K562 (cell line): Measurements from ENCODE around the gene KIF26A. TPM values are rescaled to one million over a fixed set of nuclear protein-coding genes. Genes with fewer than 3 reads are reported as not detected.

Source experiments
- ATAC-seq: fragments of 200-7000 bp; cut with Tn5 transposase; 3 replicates; pipeline ENCODE4 v1.9.1; 2020; ENCODE audit warnings: moderate library complexity
- BruUV-seq: library from RNA; stranded (reverse); fragments of 400-500 nt; replicated peaks from 2 replicates; lab custom pipeline; 2021; lab: Mats Ljungman, UMichigan
- CTCF ChIA-PET: fragments of 300-600 bp; formaldehyde crosslinking; extraction: SDS; loops from one replicate; lab custom pipeline; 2021; ENCODE audit warnings: low intra/inter-chr PET ratio; lab: Yijun Ruan, JAX
- POLR2A ChIA-PET: fragments of 300-600, 350-650 bp; sonication (Branson Sonifier 250); formaldehyde crosslinking; extraction: SDS; loops from one replicate; lab custom pipeline; 2021; ENCODE audit warnings: antibody characterized with exemption, inconsistent platforms; lab: Yijun Ruan, JAX
- DNase-seq, 4 experiments: peaks; one replicate each; pipeline versions ENCODE4 v3.0.0 to v3.0.0-alpha.2; 2011 to 2018; ENCODE audit warnings: low spot score in 3 of 4, mixed read lengths in 3 of 4; ENCODE audit errors: extremely low read depth in 1 of 4
- FAIRE-seq: peaks from 2 replicates; lab custom pipeline; 2011; peaks lifted over from hg19 to GRCh38; lab: Jason Lieb, UNC
- H2AFZ ChIP-seq: 2 replicates; pipeline ENCODE4 v1.6.0; 2011; ENCODE audit warnings: low read depth, low read length, control low read depth, inconsistent platforms
- H3K27ac ChIP-seq: fragments of 200-600 bp; 3 replicates; pipeline ENCODE4 v1.8.0; 2011; ENCODE audit warnings: low read depth, mild to moderate bottlenecking, control low read depth, inconsistent platforms, low read length, moderate library complexity, mixed read lengths; ENCODE audit errors: extremely low read depth
- H3K27me3 ChIP-seq, 2 experiments: fragments of 300-600 bp in 1 of 2; 2 replicates in 1 of 2; 3 replicates in 1 of 2; pipeline versions ENCODE4 v1.6.0 to v1.8.0; 2011; ENCODE audit warnings: inconsistent platforms in 2 of 2, low read length in 2 of 2, mild to moderate bottlenecking in 1 of 2, mixed read lengths in 1 of 2, moderate library complexity in 1 of 2; ENCODE audit not compliant: control insufficient read depth in 2 of 2, insufficient read depth in 2 of 2
- H3K36me3 ChIP-seq: fragments of 300-600 bp; 3 replicates; pipeline ENCODE4 v1.8.0; 2011; ENCODE audit warnings: mild to moderate bottlenecking, low read length, inconsistent platforms; ENCODE audit not compliant: control insufficient read depth, insufficient read depth
- H3K4me1 ChIP-seq, 2 experiments: fragments of 200-600 bp in 1 of 2; replicated peaks in 1 of 2; 2 replicates in 1 of 2; 3 replicates in 1 of 2; pipeline versions ENCODE4 v1.5.1 to v1.8.0; 2011; ENCODE audit warnings: inconsistent platforms in 2 of 2, low read length in 2 of 2, mild to moderate bottlenecking in 1 of 2, mixed read lengths in 1 of 2, moderate library complexity in 1 of 2; ENCODE audit not compliant: control insufficient read depth in 2 of 2, insufficient read depth in 2 of 2
- H3K4me2 ChIP-seq: 2 replicates; pipeline ENCODE4 v1.6.1; 2011; ENCODE audit warnings: low read length, control low read depth, inconsistent platforms, mixed read lengths; ENCODE audit not compliant: insufficient read depth
- H3K4me3 ChIP-seq: fragments of 200-600 bp; sonication (generic), shearing (Covaris generic); 2 replicates; pipeline ENCODE4 v1.5.1; 2016; ENCODE audit warnings: control low read depth, inconsistent platforms
- H3K79me2 ChIP-seq: fragments of 200-600 bp; 3 replicates; pipeline ENCODE4 v1.8.0; 2011; ENCODE audit warnings: low read length, inconsistent platforms; ENCODE audit not compliant: control insufficient read depth, insufficient read depth
- H3K9ac ChIP-seq, 2 experiments: 2 replicates each; pipeline versions ENCODE4 v1.6.0 to v1.6.1; 2011; ENCODE audit warnings: low read depth in 2 of 2, low read length in 2 of 2, control low read depth in 1 of 2, inconsistent platforms in 1 of 2, mild to moderate bottlenecking in 1 of 2, mixed read lengths in 1 of 2; ENCODE audit not compliant: insufficient read depth in 1 of 2
- H3K9me1 ChIP-seq: one replicate; pipeline ENCODE4 v1.6.0; 2011; ENCODE audit warnings: inconsistent platforms, mild to moderate bottlenecking, low read length, moderate library complexity; ENCODE audit not compliant: control insufficient read depth, insufficient read depth
- H3K9me3 ChIP-seq: replicated peaks from 2 replicates; pipeline ENCODE4 v1.5.1; 2011; ENCODE audit warnings: low read depth, low read length, inconsistent platforms; ENCODE audit not compliant: control insufficient read depth, insufficient read depth
- H4K20me1 ChIP-seq: replicated peaks from 2 replicates; pipeline ENCODE4 v1.6.1; 2011; ENCODE audit warnings: low read length, inconsistent platforms, mixed read lengths; ENCODE audit not compliant: control insufficient read depth, insufficient read depth
- CCAR2 ChIP-seq: fragments of 200-400 bp; formaldehyde crosslinking; IDR thresholded peaks from 2 replicates; pipeline ENCODE4 v1.6.1; 2017; ENCODE audit warnings: mild to moderate bottlenecking, low read depth, low read length
- ELF2 ChIP-seq: fragments of 250-450 bp; sonication (Bioruptor Pico); IDR thresholded peaks from 2 replicates; pipeline ENCODE4 v1.5.0; 2021; ENCODE audit warnings: mild to moderate bottlenecking
- ETV1 ChIP-seq: fragments of 450-650 bp; conservative IDR thresholded peaks from 2 replicates; pipeline ENCODE4 v1.6.1; 2016; ENCODE audit warnings: missing genetic modification characterization, control low read depth, low read depth, missing compliant biosample characterization
- GATA2 ChIP-seq: sonication (generic); formaldehyde crosslinking; IDR thresholded peaks from 2 replicates; pipeline ENCODE4 v1.4.0; 2020; ENCODE audit warnings: mild to moderate bottlenecking, missing genetic modification reagents
- MBD2 ChIP-seq: sonication (generic); IDR thresholded peaks from 2 replicates; pipeline ENCODE4 v1.6.1; 2016; ENCODE audit warnings: low read depth, borderline replicate concordance
- SOX6 ChIP-seq: fragments of 450-650 bp; IDR thresholded peaks from 2 replicates; pipeline ENCODE4 v1.6.1; 2014; ENCODE audit warnings: mild to moderate bottlenecking
- TAF15 ChIP-seq: fragments of 200-400 bp; formaldehyde crosslinking; IDR thresholded peaks from 2 replicates; pipeline ENCODE4 v1.6.1; 2017; ENCODE audit warnings: mild to moderate bottlenecking, low read depth, low read length, moderate library complexity
- TRIM28 ChIP-seq: fragments of 450-650 bp; IDR thresholded peaks from 2 replicates; pipeline ENCODE4 v1.6.1; 2017
- U2AF1 ChIP-seq: fragments of 200-400 bp; formaldehyde crosslinking; optimal IDR thresholded peaks from 2 replicates; pipeline ENCODE3; 2017; ENCODE audit warnings: mild to moderate bottlenecking, low read depth, low read length, moderate library complexity
- ZBED1 ChIP-seq: IDR thresholded peaks from 2 replicates; pipeline ENCODE4 v1.6.1; 2014
- ZNF24 ChIP-seq: fragments of 450-650 bp; IDR thresholded peaks from 2 replicates; pipeline ENCODE4 v1.6.1; 2016
- ZNF644 ChIP-seq: fragments of 200-800 bp; sonication (Bioruptor generic); IDR thresholded peaks from 2 replicates; pipeline ENCODE4 v1.6.1; 2016; ENCODE audit warnings: low read depth, missing genetic modification characterization, missing compliant biosample characterization
- ZNF785 ChIP-seq: fragments of 250-450 bp; sonication (Bioruptor Pico); IDR thresholded peaks from 2 replicates; pipeline ENCODE4 v1.4.0; 2020; ENCODE audit warnings: mild to moderate bottlenecking
- WGBS: fragments of 100-300 bp; shearing (Covaris generic); methylation state at CpG from one replicate; pipeline ENCODE4 v1.1.6; 2016; ENCODE audit warnings: low coverage, mixed read lengths; ENCODE audit not compliant: insufficient coverage; ENCODE audit errors: missing lambda C conversion rate; 5-methylcytosine and 5-hydroxymethylcytosine counted together
- in situ Hi-C: fragments of 300-500 bp; cut with MboI; formaldehyde crosslinking; loops from 4 replicates; pipeline ENCODE4 v1.15.0; 2018; ENCODE audit warnings: inconsistent platforms, mixed read lengths
- intact Hi-C: fragments of 100-400 bp; cut with micrococcal nuclease; formaldehyde crosslinking; loops from 2 replicates; pipeline ENCODE4 v1.14.2; 2022
- polyA plus RNA-seq, 8 experiments: library from polyadenylated mRNA; depleted of rRNA in 4 of 8; stranded (reverse) in 5 of 8; unstranded in 3 of 8; fragments of >200 nt; fragmentation: Nextera tagmentation in 2 of 8; fragmentation: Illumina TruSeq in 1 of 8; extraction: Ambion mirVana in 2 of 8; extraction: Trizol in 1 of 8; gene quantifications; 2 replicates each; pipeline versions ENCODE4 v1.2.1 to v1.2.3, GENCODE V29; 2011 to 2014; ENCODE audit warnings: inconsistent platforms in 1 of 8, missing spikeins in 1 of 8
- total RNA-seq, 7 experiments: library from RNA; depleted of rRNA in 6 of 7; stranded (reverse); fragments of >200 nt in 6 of 7; fragmentation: Illumina TruSeq in 2 of 7; extraction: Trizol in 2 of 7; gene quantifications; 2 replicates each; pipeline versions ENCODE4 v1.2.1 to v1.2.3, GENCODE V29; 2011 to 2021; ENCODE audit warnings: low replicate concordance in 1 of 7
- TF ChIP-seq, protein P1 (sequence below): fragments of 450-650 bp; IDR thresholded peaks from 2 replicates; pipeline ENCODE4 v1.6.1; 2016; ENCODE audit warnings: low read depth, mild to moderate bottlenecking, moderate library complexity
- TF ChIP-seq, protein P2 (sequence below): fragments of 450-650 bp; formaldehyde crosslinking; IDR thresholded peaks from 2 replicates; pipeline ENCODE4 v1.4.0; 2020; ENCODE audit warnings: mild to moderate bottlenecking, moderate library complexity
- TF ChIP-seq, protein P3 (sequence below): IDR thresholded peaks from 3 replicates; pipeline ENCODE4 v1.6.1; 2011; ENCODE audit warnings: borderline replicate concordance, mild to moderate bottlenecking, moderate library complexity; ENCODE audit not compliant: insufficient read length; ENCODE audit errors: extremely low read depth

The KIF26A gene
- total and polyA plus RNA-seq, 9 of the 15 experiments (the other 6 are each of a cell fraction or from before 2014, with no cell fraction given) = 0.04 TPM; not detected in 8

DNA sequence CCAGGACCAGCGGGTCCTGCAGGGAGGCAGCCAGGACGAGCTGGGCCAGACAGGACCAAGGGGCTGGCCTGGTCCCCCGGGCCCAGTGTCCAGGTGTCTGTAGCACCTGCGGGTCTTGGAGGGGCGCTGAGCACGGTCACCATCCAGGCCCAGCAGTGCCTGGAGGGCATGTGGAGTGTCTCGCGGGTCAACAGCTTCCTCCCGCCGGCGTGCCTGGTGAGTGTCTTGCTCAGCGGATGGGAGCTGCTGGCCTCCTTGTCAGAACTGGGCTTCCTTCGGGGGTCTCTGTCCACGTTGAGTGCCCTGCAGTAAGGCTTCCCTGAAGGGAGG lies 13.8 kb downstream of the KIF26A start (continued):
- TF ChIP-seq, protein P1, sequence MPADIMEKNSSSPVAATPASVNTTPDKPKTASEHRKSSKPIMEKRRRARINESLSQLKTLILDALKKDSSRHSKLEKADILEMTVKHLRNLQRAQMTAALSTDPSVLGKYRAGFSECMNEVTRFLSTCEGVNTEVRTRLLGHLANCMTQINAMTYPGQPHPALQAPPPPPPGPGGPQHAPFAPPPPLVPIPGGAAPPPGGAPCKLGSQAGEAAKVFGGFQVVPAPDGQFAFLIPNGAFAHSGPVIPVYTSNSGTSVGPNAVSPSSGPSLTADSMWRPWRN = no peak
- TF ChIP-seq TAF15 = no peak
- no peak for TF ChIP-seq TRIM28
- TF ChIP-seq SOX6 = no peak
- no peak for TF ChIP-seq GATA2 (CRISPR knock-in tag)

DNA sequence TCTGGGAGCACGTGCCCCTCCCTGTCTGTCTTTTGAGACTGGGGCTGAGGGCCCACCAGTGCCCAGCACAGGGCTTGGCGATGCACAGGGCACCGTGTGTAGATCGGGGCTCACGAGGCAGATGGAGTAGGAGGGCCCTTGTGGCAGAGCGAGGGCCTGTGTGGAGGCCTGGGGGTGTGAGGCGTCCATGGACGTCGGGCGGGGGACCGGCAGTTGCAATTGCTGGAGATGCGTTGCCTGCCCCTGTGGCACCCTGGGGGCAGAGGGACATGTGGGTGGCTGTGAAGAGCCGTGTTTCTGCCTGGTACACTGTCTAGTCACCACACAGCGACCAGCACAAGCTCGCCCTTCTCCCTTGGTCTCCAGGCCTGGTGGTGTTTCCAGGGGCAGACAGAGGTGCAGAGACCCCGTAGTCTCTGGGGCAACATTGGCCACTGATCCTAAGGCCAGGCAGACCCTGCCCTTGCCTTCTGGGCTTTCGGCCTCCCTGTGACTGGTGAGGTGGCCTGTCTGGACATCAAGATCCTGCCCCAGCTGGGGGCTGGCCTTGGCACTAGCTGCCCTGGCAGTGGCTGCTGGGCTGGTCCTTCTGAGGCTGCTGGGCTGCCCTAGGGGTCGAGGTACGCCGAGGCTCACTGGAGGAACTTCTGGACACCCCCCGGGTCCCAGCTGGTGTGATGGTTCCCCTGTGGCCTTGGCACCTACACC lies 14.5 kb downstream of the KIF26A start:
- Histone ChIP-seq H3K9me1 (no peaks in the 10 kb centered on the region), H3K4me2 (no peak overlapping the region), H3K27ac (no peak overlapping the region), H3K4me1 (peaks cover 0 to 39% of the 10 kb centered on the region in 2 experiments; a peak in 2 of 5 replicates), H3K9me3 (no peaks in the 10 kb centered on the region), H4K20me1 (no peaks in the 10 kb centered on the region), H3K27me3 (peaks cover 0 to 5% of the 10 kb centered on the region in 2 experiments; a peak in 1 of 5 replicates), H2AFZ (no peak overlapping the region), H3K79me2 (no peaks in the 10 kb centered on the region), H3K4me3 (no peak overlapping the region), H3K36me3 (no peaks in the 10 kb centered on the region), H3K9ac (no peak overlapping the region)
- WGBS = 4% methylated on average over 7 of the region's 21 CpGs
- in situ Hi-C loops = no loop called here
- intact Hi-C loops = no loop called here
- CTCF ChIA-PET = no interaction called here
- no peak for TF ChIP-seq CCAR2
- no peak for TF ChIP-seq ETV1 (tag)
- TF ChIP-seq ZNF24 = no peak
- no peak for TF ChIP-seq ELF2
- TF ChIP-seq MBD2 = no peak
- TF ChIP-seq U2AF1 = no peak
- TF ChIP-seq, protein P2, sequence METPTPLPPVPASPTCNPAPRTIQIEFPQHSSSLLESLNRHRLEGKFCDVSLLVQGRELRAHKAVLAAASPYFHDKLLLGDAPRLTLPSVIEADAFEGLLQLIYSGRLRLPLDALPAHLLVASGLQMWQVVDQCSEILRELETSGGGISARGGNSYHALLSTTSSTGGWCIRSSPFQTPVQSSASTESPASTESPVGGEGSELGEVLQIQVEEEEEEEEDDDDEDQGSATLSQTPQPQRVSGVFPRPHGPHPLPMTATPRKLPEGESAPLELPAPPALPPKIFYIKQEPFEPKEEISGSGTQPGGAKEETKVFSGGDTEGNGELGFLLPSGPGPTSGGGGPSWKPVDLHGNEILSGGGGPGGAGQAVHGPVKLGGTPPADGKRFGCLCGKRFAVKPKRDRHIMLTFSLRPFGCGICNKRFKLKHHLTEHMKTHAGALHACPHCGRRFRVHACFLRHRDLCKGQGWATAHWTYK (CRISPR knock-in tag) = no peak
- TF ChIP-seq, protein P3, sequence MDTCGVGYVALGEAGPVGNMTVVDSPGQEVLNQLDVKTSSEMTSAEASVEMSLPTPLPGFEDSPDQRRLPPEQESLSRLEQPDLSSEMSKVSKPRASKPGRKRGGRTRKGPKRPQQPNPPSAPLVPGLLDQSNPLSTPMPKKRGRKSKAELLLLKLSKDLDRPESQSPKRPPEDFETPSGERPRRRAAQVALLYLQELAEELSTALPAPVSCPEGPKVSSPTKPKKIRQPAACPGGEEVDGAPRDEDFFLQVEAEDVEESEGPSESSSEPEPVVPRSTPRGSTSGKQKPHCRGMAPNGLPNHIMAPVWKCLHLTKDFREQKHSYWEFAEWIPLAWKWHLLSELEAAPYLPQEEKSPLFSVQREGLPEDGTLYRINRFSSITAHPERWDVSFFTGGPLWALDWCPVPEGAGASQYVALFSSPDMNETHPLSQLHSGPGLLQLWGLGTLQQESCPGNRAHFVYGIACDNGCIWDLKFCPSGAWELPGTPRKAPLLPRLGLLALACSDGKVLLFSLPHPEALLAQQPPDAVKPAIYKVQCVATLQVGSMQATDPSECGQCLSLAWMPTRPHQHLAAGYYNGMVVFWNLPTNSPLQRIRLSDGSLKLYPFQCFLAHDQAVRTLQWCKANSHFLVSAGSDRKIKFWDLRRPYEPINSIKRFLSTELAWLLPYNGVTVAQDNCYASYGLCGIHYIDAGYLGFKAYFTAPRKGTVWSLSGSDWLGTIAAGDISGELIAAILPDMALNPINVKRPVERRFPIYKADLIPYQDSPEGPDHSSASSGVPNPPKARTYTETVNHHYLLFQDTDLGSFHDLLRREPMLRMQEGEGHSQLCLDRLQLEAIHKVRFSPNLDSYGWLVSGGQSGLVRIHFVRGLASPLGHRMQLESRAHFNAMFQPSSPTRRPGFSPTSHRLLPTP = no peak
- no peak for TF ChIP-seq ZNF785
- no peak for TF ChIP-seq ZBED1
- no peak for TF ChIP-seq ZNF644 (tag)
- ATAC-seq = no peak
- POLR2A ChIA-PET = no interaction called here
- FAIRE-seq = no peak
- no peak for DNase-seq
- BruUV-seq = no TSS peak
